HG03108 (cell line): ENCODE results near the gene SLC22A9.
"Not testable (repeated sequence)": the region's sequence is repeated elsewhere in the genome, so short reads cannot be mapped to it uniquely, and the experiment has no call there.

Source experiments
- ATAC-seq: cut with Tn5 transposase; IDR thresholded peaks from one replicate; pipeline ENCODE4 v1.9.1; 2021; ENCODE audit warnings: moderate library complexity; ENCODE audit not compliant: unreplicated experiment

The SLC22A9 gene

GRCh38 chr11:63369165-63369970, at the start of gene SLC22A9:
Gene SLC22A9, plus strand, starts transcription at chr11:63369785. Its CDS starts 272 bp downstream, at chr11:63370057.
- ATAC-seq = no peak

DNA sequence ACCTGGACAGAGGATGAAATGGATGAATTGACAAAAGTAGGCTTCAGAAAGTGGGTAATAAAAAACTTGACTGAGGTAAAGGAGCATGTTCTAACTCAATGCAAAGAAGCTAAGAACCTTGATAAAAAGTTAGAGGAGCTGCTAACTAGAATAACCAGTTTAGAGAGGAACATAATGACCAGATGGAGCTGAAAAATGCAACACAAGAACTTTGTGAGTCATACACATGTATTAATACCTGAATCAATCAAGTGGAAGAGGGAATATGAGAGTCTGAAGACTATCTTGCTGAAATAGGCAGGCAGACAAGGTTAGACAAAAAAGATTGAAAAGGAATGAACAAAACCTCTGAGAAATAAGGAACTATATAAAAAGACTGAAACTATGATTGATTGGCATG, 47.9 kb upstream of the SLC22A9 start:
- ATAC-seq = no peak

DNA sequence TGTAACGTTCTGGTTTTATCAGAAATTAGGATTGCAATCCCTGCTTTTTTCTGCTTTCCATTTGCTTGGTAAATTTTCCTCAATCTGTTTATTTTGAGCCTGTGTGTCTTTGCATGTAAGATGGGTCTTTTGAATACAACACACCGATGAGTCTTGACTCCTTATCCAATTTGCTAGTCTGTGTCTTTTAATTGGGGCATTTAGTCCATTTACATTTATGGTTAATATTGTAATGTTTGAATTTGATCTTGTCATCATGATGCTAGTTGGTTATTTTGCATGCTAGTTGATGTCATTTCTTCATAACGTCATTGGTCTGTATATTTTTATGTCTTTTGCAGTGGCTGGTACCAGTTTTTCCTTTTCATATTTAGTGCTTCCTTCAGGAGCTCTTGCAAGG, 34.5 kb upstream of the SLC22A9 start:
- not testable (repeated sequence) for ATAC-seq

- no peak for ATAC-seq
Observed at GRCh38 chr11:63337070-63337469, 32.5 kb upstream of the SLC22A9 start.

DNA sequence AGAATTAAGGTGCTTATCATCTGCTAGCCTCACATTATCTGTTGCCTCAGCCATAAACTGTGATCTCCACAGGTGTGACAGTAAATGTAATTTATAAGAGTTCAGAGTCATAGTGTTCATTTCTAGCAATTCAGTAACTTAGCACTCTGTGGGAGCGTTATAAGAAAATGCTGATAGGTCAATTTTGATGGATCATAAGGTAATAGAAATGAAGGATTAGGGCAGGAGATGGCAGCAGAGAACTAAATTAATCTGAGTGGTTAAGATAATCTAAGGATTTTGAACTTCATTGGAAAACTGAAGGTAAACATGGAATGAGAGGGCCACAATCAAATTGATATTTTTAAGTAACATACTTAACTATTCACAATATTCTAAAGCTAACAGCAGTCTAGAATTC, 26.5 kb upstream of the SLC22A9 start:
- no peak for ATAC-seq

DNA sequence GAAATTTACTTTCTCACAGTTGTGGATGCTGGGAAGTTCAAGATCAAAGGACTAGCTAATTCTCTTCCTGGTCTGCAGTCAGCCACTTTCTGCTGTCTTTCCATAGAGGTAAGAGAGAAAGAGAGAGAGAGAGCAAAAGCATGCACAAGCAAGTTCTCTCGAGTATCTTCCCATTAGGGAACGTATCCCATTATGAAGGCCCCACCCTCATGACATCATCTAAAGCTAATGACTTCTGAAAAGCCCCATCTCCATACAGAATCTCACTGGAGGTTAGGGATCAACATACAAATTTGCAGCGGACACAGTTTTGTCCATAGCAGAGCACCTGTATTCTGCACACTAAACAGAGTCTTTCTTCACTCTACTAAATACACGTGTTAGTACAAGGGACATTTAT, 17.4 kb upstream of the SLC22A9 start:
- ATAC-seq = no peak

GRCh38 chr11:63362196-63362793, 7.3 kb upstream of the SLC22A9 start:
- no peak for ATAC-seq

GRCh38 chr11:63369971-63370588, 495 bp downstream of the SLC22A9 start:
- no peak for ATAC-seq

GRCh38 chr11:63371396-63371795, 1.8 kb downstream of the SLC22A9 start:
- ATAC-seq = no peak

DNA sequence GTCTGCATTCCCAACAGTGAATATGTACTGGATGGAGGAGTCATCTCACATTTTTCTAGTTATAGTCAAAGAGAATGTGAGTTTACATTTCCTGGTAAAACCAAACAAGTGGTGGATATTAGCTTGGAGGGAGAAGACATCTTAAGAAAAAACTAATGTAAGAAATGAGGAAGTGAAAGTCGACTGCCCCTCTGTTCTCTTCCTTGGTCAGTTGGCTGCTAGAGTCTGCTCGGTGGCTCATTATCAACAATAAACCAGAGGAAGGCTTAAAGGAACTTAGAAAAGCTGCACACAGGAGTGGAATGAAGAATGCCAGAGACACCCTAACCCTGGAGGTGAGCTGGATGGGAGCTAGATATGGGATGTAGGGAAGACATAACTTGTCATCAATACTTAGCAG, 5.8 kb downstream of the SLC22A9 start:
- no peak for ATAC-seq

DNA sequence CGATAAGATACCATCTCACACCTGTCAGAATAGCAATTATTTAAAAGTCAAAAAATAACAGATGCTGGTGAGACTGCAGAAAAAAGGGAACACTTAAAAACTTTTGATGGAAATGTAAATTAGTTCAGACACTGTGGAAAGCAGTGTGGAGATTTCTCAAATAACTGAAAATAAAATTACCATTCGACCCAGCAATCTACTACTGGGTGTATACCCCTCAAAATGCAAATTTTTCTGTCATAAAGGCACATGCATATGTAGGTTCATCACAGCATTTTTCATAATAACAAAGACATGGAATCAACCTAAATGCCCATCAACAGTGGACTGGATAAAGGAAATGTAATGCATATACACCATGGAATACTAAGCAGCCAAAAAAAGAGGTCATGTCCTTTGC, 10.5 kb downstream of the SLC22A9 start:
- ATAC-seq = no peak

DNA sequence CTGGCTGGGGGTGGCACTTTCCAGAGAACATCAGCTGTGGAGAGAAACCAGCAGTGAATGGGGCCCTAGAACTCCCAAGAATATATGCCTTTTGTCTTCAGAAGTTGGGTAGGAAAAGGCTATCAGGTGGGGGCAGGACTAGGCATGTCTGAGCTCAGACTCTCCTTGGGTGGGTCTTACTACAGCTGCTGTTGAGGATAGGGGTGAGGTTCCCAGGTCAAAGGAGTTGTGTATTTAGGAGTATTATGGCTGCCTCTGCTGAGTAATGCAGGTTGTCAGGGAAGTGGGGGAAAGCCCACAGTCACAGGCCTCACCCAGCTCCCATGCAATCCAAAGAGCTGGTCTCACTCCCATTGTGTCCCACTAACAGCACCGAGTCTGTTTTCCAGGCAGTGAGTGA, 26.1 kb downstream of the SLC22A9 start:
- ATAC-seq = no peak

GRCh38 chr11:63404161-63404935, 34.8 kb downstream of the SLC22A9 start:
- ATAC-seq = no peak

GRCh38 chr11:63405114-63405513, 35.5 kb downstream of the SLC22A9 start:
- no peak for ATAC-seq

- no peak for ATAC-seq
Observed at GRCh38 chr11:63406458-63406857, 36.9 kb downstream of the SLC22A9 start.

- no peak for ATAC-seq
Observed at GRCh38 chr11:63417174-63417852, 47.7 kb downstream of the SLC22A9 start.

- ATAC-seq = no peak
Observed at GRCh38 chr11:63427971-63428508, 58.5 kb downstream of the SLC22A9 start.

DNA sequence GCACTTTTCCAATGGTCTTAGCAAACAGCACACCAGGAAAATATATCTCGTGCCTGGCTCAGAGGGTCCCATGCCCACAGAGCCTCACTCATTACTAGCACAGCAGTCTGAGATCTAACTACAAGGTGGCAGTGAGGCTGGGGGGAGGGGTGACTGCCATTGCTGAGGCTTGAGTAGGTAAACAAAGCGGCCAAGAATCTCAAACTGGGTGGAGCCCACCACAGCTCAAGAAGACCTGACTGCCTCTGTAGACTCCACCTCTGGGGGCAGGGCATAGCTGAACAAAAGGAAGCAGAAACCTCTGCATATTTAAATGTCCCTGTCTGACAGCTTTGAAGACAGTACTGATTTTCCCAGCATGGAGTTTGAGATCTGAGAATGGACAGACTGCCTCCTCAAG, 61.1 kb downstream of the SLC22A9 start:
- ATAC-seq = not testable (repeated sequence)

DNA sequence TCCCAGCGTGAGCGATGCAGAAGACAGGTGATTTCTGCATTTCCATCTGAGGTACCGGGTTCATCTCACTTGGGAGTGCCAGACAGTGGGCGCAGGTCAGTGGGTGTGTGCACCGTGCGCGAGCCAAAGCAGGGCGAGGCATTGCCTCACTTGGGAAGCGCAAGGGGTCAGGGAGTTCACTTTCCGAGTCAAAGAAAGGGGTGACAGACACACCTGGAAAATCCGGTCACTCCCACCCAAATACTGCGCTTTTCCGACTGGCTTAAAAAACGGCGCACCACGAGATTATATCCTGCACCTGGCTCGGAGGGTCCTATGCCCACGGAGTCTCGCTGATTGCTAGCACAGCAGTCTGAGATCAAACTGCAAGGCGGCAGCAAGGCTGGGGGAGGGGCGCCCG, 65.8 kb downstream of the SLC22A9 start:
- not testable (repeated sequence) for ATAC-seq

DNA sequence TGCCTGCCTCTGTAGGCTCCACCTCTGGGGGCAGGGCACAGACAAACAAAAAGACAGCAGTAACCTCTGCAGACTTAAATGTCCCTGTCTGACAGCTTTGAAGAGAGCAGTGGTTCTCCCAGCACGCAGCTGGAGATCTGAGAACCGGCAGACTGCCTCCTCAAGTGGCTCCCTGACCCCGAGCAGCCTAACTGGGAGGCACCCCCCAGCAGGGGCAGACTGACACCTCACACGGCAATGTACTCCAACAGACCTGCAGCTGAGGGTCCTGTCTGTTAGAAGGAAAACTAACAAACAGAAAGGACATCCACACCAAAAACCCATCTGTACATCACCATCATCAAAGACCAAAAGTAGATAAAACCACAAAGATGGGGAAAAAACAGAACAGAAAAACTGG, 66.2 kb downstream of the SLC22A9 start:
- not testable (repeated sequence) for ATAC-seq
